ENCODE measurements around the gene DLGAP4.
"Not testable (repeated sequence)": the region's sequence is repeated elsewhere in the genome, so short reads cannot be mapped to it uniquely, and the experiment has no call there.

DLGAP4 gene

DNA sequence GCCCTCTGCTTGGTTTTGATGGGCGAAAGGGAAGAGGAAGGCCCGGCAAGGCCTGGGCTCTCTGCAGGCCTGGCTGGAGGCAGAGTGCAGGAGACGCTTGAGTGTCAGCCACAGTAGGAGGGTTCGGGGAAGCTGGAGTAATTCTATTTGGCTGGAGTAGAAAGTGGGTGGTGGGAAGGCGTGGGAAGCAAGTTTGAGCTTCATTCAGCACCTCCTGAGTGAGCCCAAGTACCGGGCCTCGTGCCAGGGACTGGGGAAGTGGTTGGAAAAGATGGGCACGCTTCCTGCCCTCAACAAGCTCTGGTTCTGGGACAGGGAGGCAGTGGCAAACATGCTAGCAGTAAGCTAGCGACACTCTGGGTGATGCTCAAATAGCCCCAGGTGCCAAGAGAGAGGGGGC lies 72.5 kb downstream of the DLGAP4 start:
- no peaks in the 10 kb centered on the region for H3K4me1 ChIP-seq (ENCODE audit: low read depth, poor library complexity, severe bottlenecking)
- no peak overlapping the region for H3K4me3 ChIP-seq (IDR thresholded peaks at IDR 0.05; ENCODE audit: insufficient read depth, low read depth, low read length)
- no peaks in the 10 kb centered on the region for H3K36me3 ChIP-seq (ENCODE audit: insufficient read depth)
- H3K4me2 ChIP-seq: no peak overlapping the region
- H3K79me2 ChIP-seq (ENCODE audit: insufficient read depth, low read depth): no peaks in the 10 kb centered on the region
- H3K27ac ChIP-seq: no peak overlapping the region
- H4K20me1 ChIP-seq (ENCODE audit: insufficient read depth): no peaks in the 10 kb centered on the region
- H3K27me3 ChIP-seq (ENCODE audit: insufficient read depth, low read depth): peaks cover 89% of the 10 kb centered on the region
- TF ChIP-seq, protein P1, sequence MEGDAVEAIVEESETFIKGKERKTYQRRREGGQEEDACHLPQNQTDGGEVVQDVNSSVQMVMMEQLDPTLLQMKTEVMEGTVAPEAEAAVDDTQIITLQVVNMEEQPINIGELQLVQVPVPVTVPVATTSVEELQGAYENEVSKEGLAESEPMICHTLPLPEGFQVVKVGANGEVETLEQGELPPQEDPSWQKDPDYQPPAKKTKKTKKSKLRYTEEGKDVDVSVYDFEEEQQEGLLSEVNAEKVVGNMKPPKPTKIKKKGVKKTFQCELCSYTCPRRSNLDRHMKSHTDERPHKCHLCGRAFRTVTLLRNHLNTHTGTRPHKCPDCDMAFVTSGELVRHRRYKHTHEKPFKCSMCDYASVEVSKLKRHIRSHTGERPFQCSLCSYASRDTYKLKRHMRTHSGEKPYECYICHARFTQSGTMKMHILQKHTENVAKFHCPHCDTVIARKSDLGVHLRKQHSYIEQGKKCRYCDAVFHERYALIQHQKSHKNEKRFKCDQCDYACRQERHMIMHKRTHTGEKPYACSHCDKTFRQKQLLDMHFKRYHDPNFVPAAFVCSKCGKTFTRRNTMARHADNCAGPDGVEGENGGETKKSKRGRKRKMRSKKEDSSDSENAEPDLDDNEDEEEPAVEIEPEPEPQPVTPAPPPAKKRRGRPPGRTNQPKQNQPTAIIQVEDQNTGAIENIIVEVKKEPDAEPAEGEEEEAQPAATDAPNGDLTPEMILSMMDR (conservative IDR thresholded peaks at IDR 0.05; ENCODE audit: low read depth, low read length): no peak
- H2AFZ ChIP-seq (ENCODE audit: low read depth): no peak overlapping the region
- no peak overlapping the region for H3K9ac ChIP-seq

DNA sequence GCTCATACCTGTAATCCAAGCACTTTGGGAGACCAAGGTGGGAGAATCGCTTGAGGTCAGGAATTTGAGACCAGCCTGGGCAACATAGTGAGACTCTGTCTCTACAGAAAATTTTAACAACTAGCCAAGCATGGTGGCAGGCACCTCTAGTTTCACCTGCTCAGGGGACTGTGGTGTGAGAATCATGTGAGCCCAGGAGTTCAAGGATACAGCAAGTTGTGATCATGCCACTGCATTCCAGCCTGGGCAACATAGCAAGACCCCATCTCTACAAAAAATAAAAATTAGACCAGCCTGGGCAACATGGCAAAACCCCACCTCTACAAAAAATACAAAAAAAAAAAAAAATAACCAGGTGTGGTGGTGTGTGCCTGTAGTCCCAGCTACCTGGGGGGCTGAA lies 73.8 kb downstream of the DLGAP4 start:
- H3K27me3 ChIP-seq (ENCODE audit: insufficient read depth, low read depth): peaks cover 76% of the 10 kb centered on the region
- H3K9ac ChIP-seq: not testable (repeated sequence)

DNA sequence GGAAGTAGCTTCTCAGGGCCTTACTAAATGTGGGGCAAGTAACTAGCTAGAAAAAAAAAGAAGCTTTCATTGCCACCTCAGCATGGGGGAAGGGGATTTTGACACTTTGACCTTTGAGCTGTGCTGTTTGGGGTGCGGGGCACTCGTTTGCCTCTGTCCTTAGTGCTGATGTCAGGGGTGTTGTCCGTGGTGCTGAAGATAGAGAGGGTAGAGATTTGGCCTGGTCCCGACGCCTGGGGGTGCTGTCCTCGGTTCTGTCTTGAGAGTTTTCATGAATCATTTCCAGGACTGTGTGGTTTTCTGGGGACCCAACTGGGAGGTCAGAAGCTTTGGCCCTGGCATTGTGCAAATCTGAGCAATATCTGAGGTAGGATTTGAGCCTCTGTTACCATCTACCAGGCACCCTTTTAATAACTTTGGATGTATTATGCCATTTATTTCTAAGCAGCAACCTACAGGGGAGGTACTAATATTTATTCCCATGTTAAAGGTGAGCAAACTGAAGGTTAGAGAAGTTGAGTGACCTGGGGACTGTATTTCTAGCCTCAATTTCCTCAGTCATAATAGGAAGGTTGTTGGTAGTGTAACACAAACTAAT lies 78.0 kb downstream of the DLGAP4 start:
- no peaks in the 10 kb centered on the region for H4K20me1 ChIP-seq (ENCODE audit: insufficient read depth)
- no peaks in the 10 kb centered on the region for H3K36me3 ChIP-seq (ENCODE audit: insufficient read depth)
- no peaks in the 10 kb centered on the region for H3K79me2 ChIP-seq (ENCODE audit: insufficient read depth, low read depth)
- H3K4me3 ChIP-seq (IDR thresholded peaks at IDR 0.05; ENCODE audit: insufficient read depth, low read depth, low read length): no peak overlapping the region
- H3K4me1 ChIP-seq (ENCODE audit: low read depth, poor library complexity, severe bottlenecking): no peaks in the 10 kb centered on the region
- no peak overlapping the region for H3K9ac ChIP-seq
- H3K27me3 ChIP-seq (ENCODE audit: insufficient read depth, low read depth): peaks cover 68% of the 10 kb centered on the region
- no peak overlapping the region for H3K4me2 ChIP-seq
- no peak overlapping the region for H2AFZ ChIP-seq (ENCODE audit: low read depth)
- H3K27ac ChIP-seq: no peak overlapping the region
- TF ChIP-seq, protein P1 (conservative IDR thresholded peaks at IDR 0.05; ENCODE audit: low read depth, low read length): peak; percentile 36; the same call in 1 of the 2 replicates

More for the DNA sequence above, 73.8 kb downstream of the DLGAP4 start:
- not testable (repeated sequence) for H4K20me1 ChIP-seq (ENCODE audit: insufficient read depth); H3K27ac ChIP-seq; H2AFZ ChIP-seq (ENCODE audit: low read depth); H3K4me2 ChIP-seq; H3K36me3 ChIP-seq (ENCODE audit: insufficient read depth); H3K4me3 ChIP-seq (IDR thresholded peaks at IDR 0.05; ENCODE audit: insufficient read depth, low read depth, low read length); H3K79me2 ChIP-seq (ENCODE audit: insufficient read depth, low read depth); H3K4me1 ChIP-seq (ENCODE audit: low read depth, poor library complexity, severe bottlenecking)

DNA sequence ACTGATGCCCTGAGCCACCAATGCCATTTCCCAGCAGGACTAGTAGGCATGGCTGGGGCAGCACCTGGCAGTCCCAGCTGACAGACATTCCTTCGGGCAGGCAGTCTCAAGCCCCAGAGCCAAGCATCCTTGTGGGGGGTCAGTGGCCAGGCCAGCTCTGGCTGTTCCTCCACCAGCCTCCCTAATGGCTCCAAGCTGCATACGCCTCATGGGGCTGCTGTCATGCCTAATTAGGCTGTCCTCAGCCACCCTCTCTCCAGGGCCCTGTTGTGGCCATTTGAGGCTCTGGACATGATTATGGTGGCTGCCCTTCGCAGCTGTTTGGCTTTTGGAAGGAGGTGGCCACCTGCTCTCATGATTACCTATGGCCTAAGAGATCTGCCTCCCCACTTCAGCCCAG lies 79.4 kb downstream of the DLGAP4 start:
- Histone ChIP-seq H3K79me2 (ENCODE audit: insufficient read depth, low read depth) (no peaks in the 10 kb centered on the region), H3K9ac (no peak overlapping the region), H3K4me3 (IDR thresholded peaks at IDR 0.05; ENCODE audit: insufficient read depth, low read depth, low read length) (no peak overlapping the region), H3K36me3 (ENCODE audit: insufficient read depth) (no peaks in the 10 kb centered on the region), H3K4me1 (ENCODE audit: low read depth, poor library complexity, severe bottlenecking) (no peaks in the 10 kb centered on the region), H2AFZ (ENCODE audit: low read depth) (no peak overlapping the region), H3K27ac (no peak overlapping the region), H3K4me2 (no peak overlapping the region), H3K27me3 (ENCODE audit: insufficient read depth, low read depth) (peaks cover 67% of the 10 kb centered on the region), H4K20me1 (ENCODE audit: insufficient read depth) (no peaks in the 10 kb centered on the region)
- TF ChIP-seq, protein P1 (conservative IDR thresholded peaks at IDR 0.05; ENCODE audit: low read depth, low read length): no peak

DNA sequence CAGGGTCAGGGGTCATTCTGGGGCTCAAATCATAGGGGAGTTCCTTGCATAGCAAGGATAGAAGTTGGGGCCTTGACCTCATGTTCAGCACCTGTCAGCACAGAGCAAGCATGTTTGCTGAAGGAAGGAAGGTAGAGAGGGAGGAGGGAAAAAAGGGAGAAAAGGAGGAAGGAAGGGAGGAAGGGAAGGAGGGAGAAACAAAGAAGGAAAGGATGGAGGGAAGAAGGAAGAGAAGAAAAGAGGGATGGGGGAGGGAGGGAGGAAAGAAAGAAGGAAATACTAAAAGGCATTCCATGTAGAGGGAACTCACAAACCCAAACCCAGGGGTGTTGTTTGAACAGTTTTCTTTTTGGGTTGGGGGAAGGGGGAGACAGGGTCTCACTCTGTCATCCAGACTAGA lies 80.1 kb downstream of the DLGAP4 start:
- H3K4me2 ChIP-seq: no peak overlapping the region
- no peaks in the 10 kb centered on the region for H3K79me2 ChIP-seq (ENCODE audit: insufficient read depth, low read depth)
- TF ChIP-seq, protein P1 (conservative IDR thresholded peaks at IDR 0.05; ENCODE audit: low read depth, low read length): no peak
- no peak overlapping the region for H3K9ac ChIP-seq
- no peak overlapping the region for H2AFZ ChIP-seq (ENCODE audit: low read depth)
- no peaks in the 10 kb centered on the region for H4K20me1 ChIP-seq (ENCODE audit: insufficient read depth)
- H3K4me1 ChIP-seq (ENCODE audit: low read depth, poor library complexity, severe bottlenecking): no peaks in the 10 kb centered on the region
- no peak overlapping the region for H3K27ac ChIP-seq
- no peak overlapping the region for H3K4me3 ChIP-seq (IDR thresholded peaks at IDR 0.05; ENCODE audit: insufficient read depth, low read depth, low read length)
- no peaks in the 10 kb centered on the region for H3K36me3 ChIP-seq (ENCODE audit: insufficient read depth)
- peaks cover 67% of the 10 kb centered on the region for H3K27me3 ChIP-seq (ENCODE audit: insufficient read depth, low read depth)
